ENCODE measurements around the gene ZNF416.
A peak's percentile ranks its signal among the peaks of the same experiment; 100 is the strongest.

Gene ZNF416

DNA sequence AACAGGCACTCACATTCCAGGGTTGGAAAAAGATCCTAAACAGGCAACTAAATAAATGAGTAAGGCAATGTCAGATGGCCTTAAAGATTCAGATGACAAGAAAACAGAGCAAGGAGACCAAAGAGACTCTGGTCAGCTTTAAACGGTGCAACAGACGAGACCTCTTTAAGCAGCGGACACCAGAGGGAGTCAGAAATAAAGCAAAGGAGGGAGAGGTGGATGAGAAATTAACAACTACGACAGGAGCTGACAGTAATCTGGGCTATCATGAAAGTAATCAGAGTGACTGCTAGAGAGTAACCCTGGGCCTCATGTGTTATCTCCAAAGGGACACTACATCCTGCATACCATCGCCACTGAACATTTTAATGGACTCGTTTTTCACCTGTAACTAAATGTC, 20.2 kb downstream of the ZNF416 start:
- DNase-seq = no peak

DNA sequence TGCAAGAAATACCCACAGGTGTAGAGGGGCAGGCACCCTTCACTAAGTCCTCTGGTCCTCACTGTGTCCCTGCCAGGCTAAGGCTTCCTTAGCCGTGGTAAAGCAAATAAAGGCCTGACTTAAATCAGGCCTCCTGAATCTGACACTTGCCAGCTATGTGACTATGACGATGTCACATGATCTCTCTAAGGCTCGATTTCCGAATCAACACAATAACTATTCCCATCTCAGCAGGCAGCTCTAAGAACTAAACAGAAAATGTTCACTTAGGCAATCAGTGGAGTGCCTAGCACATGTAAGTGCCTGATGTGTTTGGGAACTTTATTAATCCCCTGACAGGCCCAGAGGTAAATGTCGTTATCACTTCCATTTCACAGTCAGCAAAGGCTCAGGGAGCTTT, 21.1 kb downstream of the ZNF416 start:
- DNase-seq = no peak

DNA sequence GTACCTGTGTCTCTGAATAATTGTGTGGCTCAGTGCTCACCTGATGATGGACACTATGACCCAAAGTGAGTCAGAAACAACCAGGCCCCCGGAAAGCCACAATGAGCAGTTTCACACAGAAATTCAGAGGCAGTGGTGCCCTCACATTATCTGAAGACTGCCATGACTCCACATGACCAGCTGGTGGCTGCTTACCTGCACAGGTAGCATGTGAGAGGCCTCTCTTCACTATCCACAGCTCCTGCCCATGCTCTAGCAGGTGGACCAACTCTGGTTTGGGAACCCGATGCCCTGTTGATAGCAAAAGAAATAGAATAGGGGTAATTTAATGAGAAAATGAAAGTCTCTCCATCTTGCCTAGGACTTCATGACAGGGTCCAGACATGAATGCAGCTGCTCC, 26.3 kb downstream of the ZNF416 start:
- DNase-seq = no peak

DNA sequence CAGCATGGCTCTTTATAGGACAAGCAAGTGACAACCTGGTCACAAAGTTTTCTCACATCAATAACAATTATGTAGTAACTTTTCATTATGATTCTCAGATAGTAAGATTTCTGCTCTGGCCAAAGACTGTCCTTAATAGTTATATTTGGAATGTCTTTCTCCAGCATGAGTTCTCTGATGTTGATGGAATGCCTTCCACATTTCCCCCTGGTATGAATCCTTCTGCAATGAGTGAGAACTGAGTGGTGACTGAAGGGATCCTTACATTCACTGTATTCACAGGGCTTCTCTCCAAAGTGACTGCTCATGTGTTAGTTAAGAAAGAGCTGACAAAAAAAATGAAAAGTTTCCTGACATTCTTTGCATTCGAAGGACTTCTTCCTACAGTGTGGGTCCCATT, 32.2 kb downstream of the ZNF416 start:
- DNase-seq = no peak

DNA sequence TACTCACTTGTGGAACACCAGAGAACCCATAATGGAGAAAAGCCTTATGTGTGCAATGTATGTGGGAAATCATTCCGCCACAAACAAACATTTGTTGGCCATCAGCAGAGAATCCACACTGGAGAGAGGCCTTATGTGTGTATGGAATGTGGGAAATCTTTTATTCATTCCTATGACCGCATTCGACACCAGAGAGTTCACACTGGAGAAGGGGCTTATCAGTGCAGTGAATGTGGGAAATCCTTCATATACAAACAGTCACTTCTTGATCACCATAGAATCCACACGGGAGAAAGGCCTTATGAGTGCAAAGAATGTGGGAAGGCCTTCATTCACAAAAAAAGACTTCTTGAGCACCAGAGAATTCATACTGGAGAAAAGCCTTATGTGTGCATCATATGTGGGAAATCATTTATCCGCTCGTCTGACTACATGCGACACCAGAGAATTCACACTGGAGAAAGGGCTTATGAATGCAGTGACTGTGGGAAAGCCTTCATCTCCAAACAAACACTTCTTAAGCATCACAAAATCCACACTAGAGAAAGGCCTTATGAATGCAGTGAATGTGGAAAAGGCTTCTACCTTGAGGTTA, 40.7 kb downstream of the ZNF416 start:
- DNase-seq = no peak

DNA sequence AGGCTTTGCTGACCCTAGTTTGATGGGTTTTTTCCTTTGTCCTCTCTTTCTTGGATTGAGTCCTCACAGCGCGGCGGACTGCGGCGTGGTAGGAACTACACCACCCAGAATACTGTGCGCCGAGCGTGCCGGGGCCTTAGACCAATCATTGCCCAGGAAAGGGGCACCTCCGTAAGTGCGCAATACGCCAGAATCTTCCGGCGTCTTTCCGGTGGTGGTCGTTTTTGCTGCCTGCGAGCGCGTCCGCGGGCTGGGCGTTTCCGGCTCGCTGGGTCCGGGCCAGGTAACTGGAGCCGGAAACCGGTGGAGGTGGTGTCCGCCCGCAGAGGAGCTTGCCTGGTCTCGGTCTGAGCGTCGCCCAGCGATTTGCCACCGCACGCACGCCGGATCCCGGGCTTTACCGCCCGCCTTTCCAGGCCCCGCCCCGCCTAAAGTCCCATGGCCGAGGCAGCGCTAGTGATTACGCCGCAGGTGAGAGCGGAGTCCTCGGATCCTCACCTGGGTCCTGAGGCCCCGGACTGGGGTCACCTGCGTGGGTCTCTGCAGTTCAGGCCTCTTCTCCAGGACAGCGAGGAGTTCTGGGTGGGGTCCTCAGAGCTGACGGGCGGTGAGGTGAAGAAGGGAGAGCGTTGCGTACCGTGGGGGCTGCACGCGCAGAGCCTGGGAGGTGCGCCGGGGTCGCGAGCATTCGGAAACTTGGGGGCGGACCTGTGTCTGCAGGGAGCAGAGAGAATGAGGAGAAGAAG, 51.4 kb downstream of the ZNF416 start, which contains the start of gene ZNF549:
ZNF549 (plus strand) TSS at position 221 of the 746 bp plus-strand sequence; CDS start at position 439, 218 bp downstream.
- DNase-seq = peak; percentile 77 to 84

All from stimulated activated CD4-positive, alpha-beta T cell treated with anti-CD3 and anti-CD28 coated beads, Interleukin-4, amount 100 ng/mL, for 4 hours (primary cell).